GM21447 (cell line): ENCODE measurements around the gene PNMA1.
A peak's percentile ranks its signal among the peaks of the same experiment; 100 is the strongest.

ENCODE experiments used
- ATAC-seq: cut with Tn5 transposase; IDR thresholded peaks from one replicate; pipeline ENCODE4 v1.9.1; 2021; ENCODE audit not compliant: unreplicated experiment

Gene PNMA1

GRCh38 chr14:73713803-73714655 is at the start of gene PNMA1:
Gene PNMA1 (minus strand): TSS chr14:73714384. CDS start chr14:73713639, 745 bp downstream.
- peak; percentile 68 for ATAC-seq

GRCh38 chr14:73763396-73763795 is 49.2 kb upstream of the PNMA1 start:
- ATAC-seq: no peak

- ATAC-seq: peak; percentile 35
Measured at GRCh38 chr14:73762375-73762822, 48.2 kb upstream of the PNMA1 start.

GRCh38 chr14:73761618-73762355 is 47.6 kb upstream of the PNMA1 start:
- ATAC-seq: peak; percentile 1

- no peak for ATAC-seq
Measured at GRCh38 chr14:73760598-73761586, 46.7 kb upstream of the PNMA1 start.

GRCh38 chr14:73759714-73760597 is 45.8 kb upstream of the PNMA1 start:
- ATAC-seq: peak; percentile 45

DNA sequence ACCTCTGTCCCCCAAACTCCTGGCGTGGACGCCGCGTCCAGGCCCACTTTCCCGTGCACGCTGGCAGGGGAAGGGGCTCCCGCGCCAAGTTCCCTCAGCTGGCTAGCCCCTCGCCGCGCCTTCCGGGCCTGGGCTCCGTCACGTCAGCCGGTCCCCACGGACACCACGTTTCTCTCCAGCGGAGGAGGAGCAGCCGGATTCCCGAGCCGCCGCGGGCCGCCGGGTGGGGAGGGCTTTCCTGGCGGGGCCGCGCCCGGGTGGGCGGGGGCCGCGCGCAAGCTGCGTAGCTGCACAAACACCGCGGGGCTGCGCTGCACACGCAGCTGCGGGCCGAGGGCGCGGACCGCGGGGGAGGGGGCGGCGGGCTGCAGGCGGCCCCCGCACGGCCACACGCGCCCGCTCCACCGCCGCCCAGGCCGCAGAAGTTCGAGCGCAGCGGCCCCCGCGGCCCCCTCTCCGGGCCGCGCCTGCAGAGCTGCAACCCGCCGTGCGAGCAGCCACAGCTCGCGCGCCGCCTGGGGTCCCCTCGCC is 45.1 kb upstream of the PNMA1 start:
- no peak for ATAC-seq

- no peak for ATAC-seq
Measured at GRCh38 chr14:73758392-73759182, 44.4 kb upstream of the PNMA1 start.

DNA sequence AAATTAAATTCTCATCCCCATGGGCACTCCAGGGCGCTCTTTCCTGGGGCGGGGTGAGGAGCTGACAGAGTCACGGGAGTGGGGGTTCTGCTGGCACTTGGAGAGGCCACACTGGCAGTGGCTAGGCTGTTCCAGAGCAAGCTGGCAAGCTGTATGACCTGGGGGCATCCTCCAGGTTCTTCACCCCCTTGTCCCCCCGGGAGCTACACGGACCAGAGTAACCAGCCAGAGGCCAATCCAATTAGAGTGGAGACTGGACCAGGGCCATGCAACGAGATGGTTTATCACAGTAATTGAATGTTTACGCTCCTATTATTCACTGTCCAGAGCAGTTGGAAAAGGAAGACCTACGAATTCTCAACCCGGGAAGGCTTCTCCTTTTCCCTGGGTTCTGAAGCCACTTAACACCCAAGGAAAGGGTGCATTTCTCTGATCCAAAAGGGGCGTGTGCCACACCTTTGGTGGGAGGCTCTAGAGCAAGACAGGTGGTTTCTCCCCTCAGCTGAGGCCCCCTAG is 43.8 kb upstream of the PNMA1 start:
- ATAC-seq: no peak

- no peak for ATAC-seq
Measured at GRCh38 chr14:73757381-73757780, 43.2 kb upstream of the PNMA1 start.

GRCh38 chr14:73755434-73756014 is 41.3 kb upstream of the PNMA1 start:
- ATAC-seq: no peak

DNA sequence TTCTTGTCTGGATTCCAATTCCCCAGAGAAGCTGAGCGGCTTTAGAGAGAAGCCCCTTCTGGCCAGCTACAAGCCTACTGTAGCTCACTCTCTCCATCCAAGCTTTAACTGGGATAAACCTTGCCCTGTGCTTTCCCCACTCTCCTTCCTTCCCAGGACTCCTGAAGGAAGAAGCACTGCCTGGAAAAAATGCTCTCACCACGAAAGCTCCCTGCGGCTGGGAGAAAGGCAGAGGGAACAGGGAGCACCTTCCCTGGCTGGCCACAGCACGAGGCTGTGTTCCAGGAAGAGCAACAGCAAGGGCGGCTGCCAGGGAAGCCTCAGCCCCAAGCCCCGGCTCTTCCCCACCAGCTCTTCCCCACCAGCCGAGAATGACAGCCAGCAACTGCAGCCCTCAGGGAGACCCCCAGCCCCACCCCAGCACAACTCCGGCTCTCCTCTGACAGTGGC is 40.8 kb upstream of the PNMA1 start:
- ATAC-seq: no peak

DNA sequence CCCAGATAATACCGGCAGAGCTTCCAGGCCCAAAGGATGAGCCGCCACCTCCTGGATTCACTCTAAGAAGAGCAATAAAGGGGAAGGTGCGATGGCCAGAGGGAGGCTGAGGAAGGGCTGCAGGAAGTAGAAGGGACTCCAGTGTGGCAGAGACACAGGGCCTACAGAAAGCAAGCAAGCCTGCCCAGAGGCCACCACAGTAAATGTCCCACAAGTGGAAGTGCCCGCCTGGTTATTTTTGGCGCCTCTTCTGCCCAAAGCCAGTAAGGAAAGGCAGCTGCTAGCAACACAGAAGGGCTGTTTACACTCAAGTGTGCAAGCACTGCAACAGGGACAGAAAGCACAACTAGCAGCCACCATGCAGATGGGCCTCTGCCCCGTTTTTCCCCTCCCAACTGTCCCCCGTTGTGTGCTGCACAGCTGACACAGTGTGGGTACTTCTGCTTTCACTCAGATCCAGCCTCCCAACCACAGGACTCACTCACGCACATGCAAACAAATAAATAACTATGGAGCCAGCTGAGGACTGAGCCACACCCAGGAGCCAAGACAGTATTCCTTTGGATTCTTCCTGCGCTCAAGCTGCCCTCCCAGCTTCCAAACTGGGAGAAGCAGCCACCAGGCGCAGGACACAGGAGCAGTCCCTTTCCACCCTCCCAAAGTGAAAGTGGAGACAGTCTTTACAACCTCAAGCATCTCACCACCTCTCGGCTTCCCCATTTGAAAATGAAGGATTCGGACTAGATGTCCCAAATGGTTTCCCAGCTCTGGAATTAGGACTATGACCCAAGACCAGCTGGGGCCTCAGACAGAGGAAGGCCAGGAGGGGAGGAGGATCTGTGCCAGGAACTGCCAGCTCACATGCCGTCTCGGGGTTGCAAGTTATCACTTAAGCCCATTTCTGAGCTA is 40.0 kb upstream of the PNMA1 start:
- peak; percentile 42 for ATAC-seq

- ATAC-seq: no peak
Measured at GRCh38 chr14:73753124-73753886, 39.1 kb upstream of the PNMA1 start.

- no peak for ATAC-seq
Measured at GRCh38 chr14:73752297-73752992, 38.3 kb upstream of the PNMA1 start.
